ENCODE measurements around the gene ADCY5.

ADCY5 gene

GRCh38 chr3:123292321-123293310 is 156.3 kb downstream of the ADCY5 start:
- no peak for DNase-seq (ENCODE audit: low read depth in 1 of 2, low spot score in 1 of 2)

GRCh38 chr3:123291404-123291803 is 157.5 kb downstream of the ADCY5 start:
- DNase-seq (ENCODE audit: low read depth in 1 of 2, low spot score in 1 of 2): no peak

GRCh38 chr3:123290962-123291361 is 157.9 kb downstream of the ADCY5 start:
- DNase-seq (ENCODE audit: low read depth in 1 of 2, low spot score in 1 of 2): no peak

GRCh38 chr3:123290107-123290930 is 158.6 kb downstream of the ADCY5 start:
- no peak for DNase-seq (ENCODE audit: low read depth in 1 of 2, low spot score in 1 of 2)

GRCh38 chr3:123289391-123290106 is 159.3 kb downstream of the ADCY5 start:
- DNase-seq (ENCODE audit: low read depth in 1 of 2, low spot score in 1 of 2): no peak

- DNase-seq (ENCODE audit: low read depth in 1 of 2, low spot score in 1 of 2): no peak
Measured at GRCh38 chr3:123287962-123288302, 161.0 kb downstream of the ADCY5 start.

GRCh38 chr3:123287051-123287961 is 161.6 kb downstream of the ADCY5 start:
- DNase-seq (ENCODE audit: low read depth in 1 of 2, low spot score in 1 of 2): no peak

GRCh38 chr3:123286308-123287023 is 162.4 kb downstream of the ADCY5 start:
- no peak for DNase-seq (ENCODE audit: low read depth in 1 of 2, low spot score in 1 of 2)

- no peak for DNase-seq (ENCODE audit: low read depth in 1 of 2, low spot score in 1 of 2)
Measured at GRCh38 chr3:123285931-123286307, 163.0 kb downstream of the ADCY5 start.

- no peak for DNase-seq (ENCODE audit: low read depth in 1 of 2, low spot score in 1 of 2)
Measured at GRCh38 chr3:123285479-123285878, 163.4 kb downstream of the ADCY5 start.

- no peak for DNase-seq (ENCODE audit: low read depth in 1 of 2, low spot score in 1 of 2)
Measured at GRCh38 chr3:123285066-123285465, 163.8 kb downstream of the ADCY5 start.

- DNase-seq (ENCODE audit: low read depth in 1 of 2, low spot score in 1 of 2): no peak
Measured at GRCh38 chr3:123284399-123285010, 164.4 kb downstream of the ADCY5 start.

GRCh38 chr3:123283657-123284398 is 165.1 kb downstream of the ADCY5 start:
- no peak for DNase-seq (ENCODE audit: low read depth in 1 of 2, low spot score in 1 of 2)

- DNase-seq (ENCODE audit: low read depth in 1 of 2, low spot score in 1 of 2): no peak
Measured at GRCh38 chr3:123283074-123283473, 165.8 kb downstream of the ADCY5 start.

- DNase-seq (ENCODE audit: low read depth in 1 of 2, low spot score in 1 of 2): no peak
Measured at GRCh38 chr3:123282461-123282860, 166.4 kb downstream of the ADCY5 start.

GRCh38 chr3:123281929-123282328 is 167.0 kb downstream of the ADCY5 start:
- no peak for DNase-seq (ENCODE audit: low read depth in 1 of 2, low spot score in 1 of 2)

GRCh38 chr3:123281406-123281805 is 167.5 kb downstream of the ADCY5 start:
- DNase-seq (ENCODE audit: low read depth in 1 of 2, low spot score in 1 of 2): no peak

GRCh38 chr3:123279121-123279520 is 169.8 kb downstream of the ADCY5 start:
- DNase-seq (ENCODE audit: low read depth in 1 of 2, low spot score in 1 of 2): no peak

GRCh38 chr3:123278446-123278845 is 170.4 kb downstream of the ADCY5 start:
- no peak for DNase-seq (ENCODE audit: low read depth in 1 of 2, low spot score in 1 of 2)

Measured in activated T-helper 1 cell treated with anti-CD3 and anti-CD28 coated beads, Interleukin-2, amount 50 U/mL, for 16 hours (primary cell).